Measurements from ENCODE around the gene CDS2.

DNA sequence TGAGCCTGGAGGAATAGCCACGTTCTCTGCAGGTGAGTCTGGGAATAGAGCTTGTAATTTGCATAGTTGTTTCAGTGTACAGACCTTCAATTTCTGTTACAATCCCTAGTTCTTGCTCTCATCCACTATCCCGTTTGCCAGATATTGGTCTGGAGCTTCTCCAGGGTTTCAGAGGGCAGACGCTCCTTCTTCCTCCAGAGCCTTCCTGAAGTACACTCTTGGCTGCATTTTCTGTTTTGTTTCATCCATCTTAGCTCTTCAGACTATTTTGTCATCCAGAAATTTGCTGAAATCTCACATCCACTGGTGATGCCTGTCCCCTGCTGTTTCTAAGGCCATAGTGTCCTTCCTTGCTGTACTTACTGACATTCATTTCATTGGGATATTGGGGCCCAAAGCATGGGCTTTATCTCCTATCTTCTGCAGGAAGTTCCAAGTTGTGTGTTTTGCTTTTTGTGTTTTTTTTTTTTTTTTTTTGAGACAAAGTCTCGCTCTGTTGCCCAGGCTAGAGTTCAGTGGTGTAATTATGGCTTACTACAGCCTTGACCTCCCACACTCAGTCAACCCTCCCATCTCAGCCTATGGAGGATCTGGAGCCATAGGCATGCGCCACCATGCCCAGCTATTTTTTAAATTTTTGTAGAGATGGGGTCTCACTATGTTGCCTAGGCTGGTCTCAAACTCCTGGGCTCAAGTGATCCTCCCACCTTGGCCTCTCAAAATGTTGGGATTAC lies 18.7 kb downstream of the CDS2 start:
- no peak for TF ChIP-seq EZH2phosphoT487 (IDR thresholded peaks at IDR 0.05; ENCODE audit: borderline replicate concordance, low read length)
- TF ChIP-seq, protein P1, sequence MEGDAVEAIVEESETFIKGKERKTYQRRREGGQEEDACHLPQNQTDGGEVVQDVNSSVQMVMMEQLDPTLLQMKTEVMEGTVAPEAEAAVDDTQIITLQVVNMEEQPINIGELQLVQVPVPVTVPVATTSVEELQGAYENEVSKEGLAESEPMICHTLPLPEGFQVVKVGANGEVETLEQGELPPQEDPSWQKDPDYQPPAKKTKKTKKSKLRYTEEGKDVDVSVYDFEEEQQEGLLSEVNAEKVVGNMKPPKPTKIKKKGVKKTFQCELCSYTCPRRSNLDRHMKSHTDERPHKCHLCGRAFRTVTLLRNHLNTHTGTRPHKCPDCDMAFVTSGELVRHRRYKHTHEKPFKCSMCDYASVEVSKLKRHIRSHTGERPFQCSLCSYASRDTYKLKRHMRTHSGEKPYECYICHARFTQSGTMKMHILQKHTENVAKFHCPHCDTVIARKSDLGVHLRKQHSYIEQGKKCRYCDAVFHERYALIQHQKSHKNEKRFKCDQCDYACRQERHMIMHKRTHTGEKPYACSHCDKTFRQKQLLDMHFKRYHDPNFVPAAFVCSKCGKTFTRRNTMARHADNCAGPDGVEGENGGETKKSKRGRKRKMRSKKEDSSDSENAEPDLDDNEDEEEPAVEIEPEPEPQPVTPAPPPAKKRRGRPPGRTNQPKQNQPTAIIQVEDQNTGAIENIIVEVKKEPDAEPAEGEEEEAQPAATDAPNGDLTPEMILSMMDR (conservative IDR thresholded peaks at IDR 0.05; ENCODE audit: low read depth, low read length) = no peak
- no peak for TF ChIP-seq EZH2 (IDR thresholded peaks at IDR 0.05; ENCODE audit: low read length, unreplicated experiment)
